ENCODE measurements around the gene REELD1.

REELD1 gene

DNA sequence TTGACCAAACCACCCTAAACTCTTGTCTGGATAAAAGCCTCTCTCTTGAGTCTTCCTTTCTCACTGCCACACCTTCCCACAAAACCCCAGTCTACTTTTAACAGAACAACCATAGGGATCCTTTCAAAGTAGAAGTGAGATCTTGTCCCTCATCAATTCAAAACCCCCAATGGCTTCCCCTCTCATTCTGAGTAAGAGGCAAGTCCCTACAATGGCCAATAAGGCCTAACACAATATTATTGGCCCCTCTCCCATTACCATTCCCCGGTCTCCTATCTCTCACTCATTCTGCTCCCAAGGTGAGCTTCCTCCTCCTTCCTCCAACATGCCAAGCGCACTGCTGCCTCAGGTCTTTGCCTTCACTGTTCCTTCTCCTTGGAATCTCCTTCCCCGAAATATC is 57.1 kb downstream of the REELD1 start:
- no peak for DNase-seq

- no peak for DNase-seq
These were observed 59.0 kb downstream of the REELD1 start for GRCh38 chr4:146273204-146273901.

GRCh38 chr4:146274774-146275173 is 60.4 kb downstream of the REELD1 start:
- DNase-seq = no peak

DNA sequence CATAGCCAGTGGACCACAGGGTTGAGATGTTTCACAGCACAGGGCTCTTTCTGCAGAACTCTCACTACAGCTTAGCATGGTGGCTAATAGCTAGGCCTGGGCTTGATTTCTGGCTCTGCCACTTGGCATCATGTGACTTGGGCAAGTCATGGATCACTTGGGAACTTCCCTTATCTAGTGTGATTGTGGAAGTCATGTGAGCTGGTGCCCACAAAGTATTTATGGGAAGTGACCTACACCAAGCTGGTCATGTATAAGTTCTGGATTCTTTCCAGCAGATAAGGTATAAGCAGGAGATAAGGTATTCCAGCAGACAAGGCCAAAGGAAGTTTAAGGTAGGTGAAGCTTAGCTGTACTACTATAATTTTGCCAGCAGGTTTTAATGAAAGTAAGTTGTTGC is 61.0 kb downstream of the REELD1 start:
- peak; percentile 84 for DNase-seq

DNA sequence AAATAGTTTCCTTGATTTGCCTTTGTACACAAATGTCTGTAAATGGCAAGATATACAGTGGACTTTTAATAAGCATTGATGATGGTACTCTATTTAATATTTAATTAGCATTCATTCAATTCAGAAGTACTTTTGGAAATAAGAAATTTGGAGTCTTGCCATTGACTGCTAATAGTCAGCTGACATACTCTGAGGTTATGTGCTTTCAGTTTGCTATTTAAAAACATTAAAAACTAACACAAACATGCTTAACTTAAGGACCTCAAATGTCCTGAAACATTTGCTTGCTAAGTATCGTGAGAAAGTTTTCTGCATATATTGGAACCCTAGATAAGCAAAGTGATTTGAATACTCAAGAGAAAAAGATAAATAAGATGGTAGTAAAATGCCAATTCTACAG is 64.6 kb downstream of the REELD1 start:
- DNase-seq = no peak

Measured in OCI-M1 (cell line).